HuH-7 (cell line): ENCODE measurements around the gene AKAP8L.
A peak's percentile ranks its signal among the peaks of the same experiment; 100 is the strongest.
"Not testable (repeated sequence)": the region's sequence is repeated elsewhere in the genome, so short reads cannot be mapped to it uniquely, and the experiment has no call there.

ENCODE experiments used
- DNase-seq: peaks from one replicate; pipeline ENCODE4 v3.0.0; 2011; ENCODE audit warnings: low spot score

The AKAP8L gene

DNA sequence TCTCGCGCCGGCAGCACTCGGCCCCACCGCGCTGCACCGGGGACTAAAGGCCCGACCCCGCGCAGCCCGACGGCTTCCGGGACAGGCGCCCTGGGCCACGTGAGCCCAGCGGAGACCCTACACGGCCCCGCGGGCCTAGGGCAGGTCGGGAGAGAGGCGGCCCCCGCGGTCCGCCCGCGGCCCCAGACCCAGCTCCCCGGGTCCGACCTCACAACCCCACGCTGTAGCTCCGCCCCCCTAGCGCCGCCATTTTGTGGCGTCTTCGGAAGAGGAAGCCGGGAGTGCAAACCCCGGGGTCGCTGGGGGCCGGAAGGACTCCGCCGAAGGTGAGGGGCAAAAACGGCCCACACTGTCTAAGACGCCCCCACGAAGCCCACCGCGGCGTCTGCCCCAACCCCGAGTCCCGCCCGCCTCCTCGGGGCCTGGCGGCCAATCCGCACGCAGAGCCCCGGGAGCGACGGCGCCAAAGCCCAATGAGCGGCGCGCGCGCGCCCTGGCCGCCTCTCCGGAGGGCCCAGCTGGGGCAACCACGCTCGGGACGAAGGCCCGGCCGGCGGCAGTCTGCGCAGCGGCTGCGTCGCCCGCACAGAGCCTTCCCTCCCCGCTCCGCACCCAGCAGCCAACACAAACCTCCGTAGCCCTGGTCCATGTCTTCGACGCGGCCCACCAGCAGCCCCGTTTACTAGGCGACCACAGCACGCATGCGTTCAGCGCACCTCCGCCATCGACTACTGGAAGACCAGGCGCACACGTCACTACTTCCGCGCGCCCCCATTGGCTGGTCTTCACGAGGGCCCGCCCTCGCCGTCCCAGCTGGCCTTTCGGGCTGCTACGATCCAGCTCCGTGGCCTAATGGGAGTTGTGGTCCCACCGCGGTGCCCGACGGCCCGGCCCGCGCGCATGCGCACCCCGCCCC lies 39.4 kb downstream of the AKAP8L start, which contains the start of gene AKAP8:
AKAP8 (minus strand) TSS at position 705 of the 916 bp plus-strand sequence; CDS start at position 649, 56 bp downstream.
- DNase-seq: peak; percentile 98

DNA sequence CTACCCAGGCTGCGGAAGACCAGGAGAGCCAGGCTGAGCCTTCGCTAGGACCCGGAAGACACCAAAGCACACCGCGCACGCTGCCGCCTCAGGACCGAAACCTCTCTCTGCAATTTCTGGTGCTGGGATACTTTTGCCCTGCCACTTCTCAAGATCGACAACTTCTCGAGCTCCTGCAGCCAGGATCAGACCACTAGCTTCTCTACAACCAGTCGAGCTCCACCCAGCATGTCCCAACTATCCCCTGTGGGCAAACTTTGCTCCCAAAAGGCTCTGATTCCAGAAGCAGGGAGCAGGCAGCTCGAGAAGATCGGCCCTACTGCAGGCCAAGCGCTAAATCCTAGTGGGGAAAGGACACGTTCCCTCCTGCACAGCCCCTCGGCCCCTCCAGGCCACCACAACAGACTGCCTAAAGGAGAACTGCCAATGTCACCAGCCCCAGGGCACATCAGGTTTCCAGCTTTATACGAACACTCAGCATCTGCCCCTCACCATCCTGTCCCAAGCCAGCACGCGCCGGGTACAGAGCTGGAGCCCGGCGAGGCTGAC lies 40.2 kb downstream of the AKAP8L start:
- DNase-seq: peak; percentile 55

DNA sequence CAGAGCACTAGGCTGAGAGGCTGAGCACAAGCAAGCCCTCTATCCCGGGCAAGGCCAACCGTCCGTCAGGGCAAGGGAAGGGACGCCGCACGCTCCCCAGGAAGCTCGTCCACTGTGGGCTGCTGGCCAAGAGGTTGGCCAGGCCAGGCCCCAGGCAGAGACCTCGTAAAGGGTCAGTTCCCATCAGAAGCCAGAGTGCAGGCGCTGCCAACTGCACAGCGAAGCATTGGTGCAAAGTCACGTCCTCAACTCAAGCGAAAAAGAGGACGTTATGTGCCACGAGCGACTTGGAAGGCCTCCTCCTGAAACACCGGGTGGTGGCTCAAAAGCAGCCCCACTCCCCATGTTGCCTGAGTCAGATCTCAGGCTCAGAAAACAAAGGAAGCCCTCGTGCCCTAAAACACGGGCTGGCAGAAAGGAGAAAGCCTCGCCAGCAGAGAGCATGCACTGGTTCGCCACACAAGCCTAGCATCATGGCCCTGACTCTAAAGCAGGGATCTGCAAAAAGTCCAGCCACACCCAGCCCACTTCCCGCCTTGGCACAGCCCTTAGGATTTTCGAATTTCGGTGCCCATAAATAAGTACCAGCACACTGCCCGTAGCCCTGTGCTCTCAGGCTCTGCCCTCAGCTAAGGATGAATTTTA lies 43.9 kb downstream of the AKAP8L start:
- no peak for DNase-seq

DNA sequence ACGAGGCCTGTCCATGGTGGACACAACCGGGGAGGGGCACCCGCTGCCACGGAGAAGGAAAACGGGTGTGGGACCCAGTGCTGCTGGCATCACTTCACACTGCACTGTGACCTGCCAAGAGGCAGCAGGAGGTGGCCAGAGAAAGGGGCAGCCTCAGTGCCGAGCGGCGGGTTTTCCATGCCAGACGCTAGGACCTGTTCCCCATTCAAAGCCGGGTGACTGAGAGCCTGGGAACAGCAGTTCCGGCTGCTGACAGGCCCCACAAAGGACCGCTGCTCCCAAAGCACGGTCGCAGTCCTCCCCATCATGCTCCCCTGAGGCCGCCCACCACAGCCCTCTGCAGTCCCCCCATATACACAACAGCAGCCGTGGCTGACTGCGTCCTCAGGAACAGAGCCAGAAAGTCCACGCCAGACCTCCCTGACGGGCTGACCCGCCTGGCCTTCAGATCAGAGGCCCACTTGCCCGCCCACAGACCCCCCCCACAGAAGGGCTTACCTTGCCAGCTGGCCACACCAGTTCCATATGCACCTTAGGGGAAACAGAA lies 44.6 kb downstream of the AKAP8L start:
- DNase-seq: no peak

DNA sequence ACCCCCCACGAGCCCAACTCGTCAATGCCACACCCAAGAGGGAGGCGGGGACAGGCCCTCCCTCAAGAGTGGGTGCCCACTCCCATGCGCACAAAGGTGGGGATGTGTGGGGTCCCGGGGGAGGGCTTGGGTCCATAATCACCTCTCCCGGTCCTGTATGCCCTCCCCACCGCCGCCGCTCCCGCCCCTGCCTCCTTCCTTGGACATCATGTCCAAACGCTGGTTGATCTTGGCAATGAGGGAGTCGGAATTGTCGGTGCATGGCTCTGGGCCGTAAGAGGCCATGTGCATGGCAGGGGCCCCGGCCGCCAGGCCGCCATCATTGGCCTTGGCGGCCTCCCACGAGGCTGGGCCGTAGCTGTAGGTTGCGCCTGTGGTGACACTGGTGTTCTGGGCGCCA lies 45.1 kb downstream of the AKAP8L start:
- DNase-seq: no peak

DNA sequence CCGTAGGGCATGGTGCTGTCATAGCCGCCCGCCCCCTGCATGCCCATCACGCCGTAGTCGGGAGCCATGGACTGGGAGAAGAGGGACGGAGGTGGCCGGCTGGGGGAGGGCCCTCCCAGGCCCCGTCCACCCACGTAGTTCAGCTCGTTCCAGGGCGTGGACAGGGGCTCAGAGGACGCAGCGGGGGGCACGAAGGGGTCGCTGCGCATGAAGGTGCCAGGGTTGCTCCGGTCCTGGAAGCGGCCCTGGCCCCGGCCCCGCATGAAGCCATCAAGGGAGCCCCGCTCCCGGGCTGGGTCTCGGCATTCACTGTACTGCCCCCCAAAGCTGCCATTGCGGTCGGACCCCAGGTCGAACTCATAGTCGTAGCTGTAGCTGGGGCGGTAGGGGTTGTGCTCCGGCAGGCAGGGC lies 45.9 kb downstream of the AKAP8L start:
- DNase-seq: no peak

DNA sequence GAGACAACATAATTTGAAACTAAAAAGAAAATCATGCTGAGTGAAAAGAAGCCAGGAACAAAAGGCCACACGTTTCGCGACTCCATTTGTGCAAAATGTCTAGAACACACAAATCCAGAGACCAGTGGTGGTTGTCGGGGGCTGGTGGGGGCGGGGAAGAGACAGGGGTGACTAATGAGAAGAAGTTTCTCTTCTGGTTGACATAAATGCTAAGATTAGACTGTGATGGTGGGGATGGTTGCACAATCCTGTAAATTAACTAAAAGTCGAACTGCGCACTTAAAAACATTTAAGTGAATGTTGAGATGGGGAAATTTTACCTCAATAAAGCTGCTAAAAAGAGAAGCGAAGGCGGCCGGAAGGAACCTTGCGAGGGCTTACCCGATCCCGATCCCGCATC lies 46.3 kb downstream of the AKAP8L start:
- DNase-seq: no peak

DNA sequence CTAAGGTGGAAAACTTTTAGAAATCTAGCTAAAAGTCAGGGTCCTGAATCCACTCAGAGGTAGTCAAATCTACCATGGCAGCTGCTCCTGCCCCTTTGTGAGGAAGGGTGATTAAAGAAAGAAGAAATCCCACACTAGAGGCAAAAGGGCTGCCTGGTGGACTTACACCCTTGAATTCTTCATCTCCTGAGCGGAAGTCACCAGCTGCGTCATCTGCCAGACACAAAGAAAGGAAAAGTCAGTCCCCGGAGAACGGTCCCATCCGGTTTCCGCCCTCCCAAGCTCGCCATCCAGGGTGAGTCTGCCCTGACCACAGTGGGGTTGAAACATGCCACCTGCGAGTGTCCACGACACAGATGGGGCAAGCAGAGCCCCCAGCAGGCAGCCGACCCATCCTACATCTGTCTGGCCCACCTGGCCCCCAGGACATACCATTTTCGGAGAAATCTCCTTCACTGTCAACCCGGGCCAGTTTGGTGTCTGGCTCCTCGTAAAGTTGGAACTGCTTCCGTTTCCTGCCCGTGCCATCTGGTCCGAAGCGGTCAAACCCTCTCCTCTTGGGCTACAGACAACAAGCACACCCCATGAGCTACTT lies 46.9 kb downstream of the AKAP8L start:
- DNase-seq: no peak

DNA sequence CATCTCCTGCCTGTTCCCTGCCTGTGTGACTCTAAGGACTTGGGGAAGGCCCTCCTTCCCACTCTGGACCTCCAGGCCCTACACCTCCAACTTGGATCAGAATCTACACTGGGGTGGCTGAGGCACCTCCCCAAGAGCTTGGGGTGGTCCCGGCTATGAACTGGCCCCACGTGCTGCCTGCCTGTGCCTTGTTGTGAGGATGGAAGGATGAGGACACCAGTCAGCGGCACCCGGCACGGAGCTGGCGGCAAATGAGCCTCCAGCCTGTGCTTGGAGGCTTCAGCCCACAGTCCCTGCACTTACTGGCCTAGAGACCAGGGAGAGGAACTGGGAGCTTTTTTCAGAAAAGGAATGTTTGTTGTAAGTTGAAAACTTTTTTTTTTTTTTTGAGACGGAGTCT lies 47.7 kb downstream of the AKAP8L start:
- DNase-seq: no peak

DNA sequence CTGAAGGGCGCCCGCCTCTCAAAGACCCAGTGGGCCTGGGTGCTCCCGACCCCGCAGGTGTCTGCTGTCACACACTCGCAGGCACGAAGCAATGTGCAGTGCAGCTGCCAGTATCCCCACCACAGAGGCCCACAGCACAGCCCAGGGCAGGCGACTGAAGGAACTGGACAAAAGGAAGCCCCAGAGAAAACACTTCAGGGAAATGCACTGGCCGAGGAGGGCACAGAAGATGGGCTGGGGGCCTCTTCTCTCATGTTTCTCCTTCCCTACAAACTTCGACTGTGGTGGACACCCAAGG lies 49.2 kb downstream of the AKAP8L start:
- DNase-seq: no peak

DNA sequence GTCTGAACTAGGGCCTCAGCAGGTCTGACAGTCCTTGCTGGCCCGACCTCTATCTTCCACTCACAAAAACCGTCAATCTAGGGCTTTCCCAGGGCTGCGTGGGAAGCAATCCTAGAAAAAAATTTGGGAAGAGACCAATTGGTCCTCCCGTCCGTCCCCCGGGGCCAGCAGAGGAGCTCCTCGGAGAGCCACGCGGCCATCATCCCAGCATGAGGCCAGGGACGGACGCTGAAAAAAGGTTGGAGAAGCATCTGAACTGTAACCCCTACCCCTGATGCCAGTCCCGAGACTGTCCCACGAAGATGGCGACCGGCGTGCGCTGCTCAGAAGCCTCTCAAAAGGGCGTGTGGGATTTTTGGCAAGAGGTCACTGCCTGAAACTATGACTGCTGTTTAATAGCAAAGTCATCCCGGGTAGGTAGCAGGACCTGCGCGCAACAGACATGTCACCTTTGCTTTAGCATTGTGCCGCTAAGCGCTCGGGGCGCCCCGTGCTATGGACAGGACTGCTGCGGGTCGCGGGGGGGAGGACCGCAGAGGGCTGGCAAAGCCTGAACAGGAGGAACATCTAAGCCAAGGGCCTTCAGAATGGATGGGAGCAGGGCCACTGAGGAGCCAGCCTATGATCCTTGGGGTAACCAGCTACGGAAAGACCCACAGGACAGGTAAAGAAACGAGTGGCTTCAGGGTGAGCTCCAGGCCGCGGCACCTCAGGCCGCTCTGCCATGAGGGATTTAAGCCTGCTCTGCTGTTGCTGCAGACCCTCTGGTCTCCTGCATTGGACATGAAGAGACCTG lies 49.8 kb downstream of the AKAP8L start:
- DNase-seq: no peak

DNA sequence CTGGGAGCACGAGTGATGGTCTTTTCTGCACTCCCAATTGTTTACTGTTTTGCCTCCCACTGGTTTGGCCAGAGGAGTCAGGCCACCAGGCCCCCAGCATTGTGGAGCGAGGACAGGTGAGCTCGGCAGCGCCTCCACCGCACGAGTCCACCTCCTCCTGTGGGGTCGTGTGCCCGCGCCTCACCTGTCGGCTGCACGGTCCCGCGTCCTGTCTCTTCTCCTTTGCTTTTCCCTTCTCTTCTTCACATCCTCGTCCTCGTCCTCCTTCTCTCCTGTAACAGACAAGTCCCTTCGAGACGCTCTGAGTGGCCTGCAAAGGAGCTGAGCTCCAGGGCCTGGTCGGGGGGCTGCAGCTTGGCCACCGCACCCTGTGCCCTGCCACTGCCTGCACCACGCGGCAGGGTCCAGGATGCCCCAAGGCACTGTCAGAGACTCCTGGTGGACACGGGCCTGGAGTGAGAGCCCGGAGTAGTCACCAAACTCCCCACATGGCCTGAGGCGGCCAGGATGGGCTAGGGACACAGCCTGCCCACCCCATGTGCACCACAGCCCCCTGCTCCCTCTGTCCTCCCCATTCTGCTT lies 50.6 kb downstream of the AKAP8L start:
- DNase-seq: no peak

DNA sequence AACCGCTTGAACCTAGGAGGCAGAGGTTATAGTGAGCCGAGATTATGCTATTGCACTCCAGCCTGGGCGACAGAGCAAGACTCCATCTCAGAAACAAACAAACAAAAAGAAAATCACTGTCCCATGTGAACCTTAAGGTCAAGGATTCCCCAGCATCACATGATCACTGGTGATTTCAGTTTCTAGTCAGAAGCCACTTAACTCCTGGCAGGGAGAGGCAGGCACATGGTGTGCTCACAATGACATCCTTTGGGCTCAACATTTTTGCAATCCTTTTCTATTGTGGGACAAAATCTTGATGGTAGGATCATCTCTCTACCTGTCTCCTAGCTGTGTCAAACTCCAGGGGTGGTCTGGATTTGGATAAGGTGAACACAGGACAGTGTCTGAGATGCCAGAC lies 51.3 kb downstream of the AKAP8L start:
- no peak for DNase-seq

DNA sequence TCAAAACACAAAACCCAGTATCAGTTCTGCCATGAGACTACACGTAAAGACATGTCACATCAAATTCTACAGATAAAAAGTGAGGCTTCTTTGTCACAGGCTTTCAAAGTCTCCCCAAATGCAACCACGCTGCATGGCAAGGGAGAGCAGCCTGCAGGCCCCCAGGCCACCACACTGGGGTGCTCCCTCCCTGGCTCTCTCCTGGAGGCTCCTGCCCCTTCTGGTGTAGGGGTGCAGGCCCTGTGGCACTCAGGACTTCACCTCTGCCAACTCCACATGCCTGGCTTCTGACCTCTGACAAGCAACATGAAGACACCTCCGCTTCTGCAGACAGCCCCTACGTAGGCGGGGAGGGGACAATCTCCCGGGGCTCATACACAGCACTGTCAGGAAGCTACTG lies 53.5 kb downstream of the AKAP8L start:
- no peak for DNase-seq

DNA sequence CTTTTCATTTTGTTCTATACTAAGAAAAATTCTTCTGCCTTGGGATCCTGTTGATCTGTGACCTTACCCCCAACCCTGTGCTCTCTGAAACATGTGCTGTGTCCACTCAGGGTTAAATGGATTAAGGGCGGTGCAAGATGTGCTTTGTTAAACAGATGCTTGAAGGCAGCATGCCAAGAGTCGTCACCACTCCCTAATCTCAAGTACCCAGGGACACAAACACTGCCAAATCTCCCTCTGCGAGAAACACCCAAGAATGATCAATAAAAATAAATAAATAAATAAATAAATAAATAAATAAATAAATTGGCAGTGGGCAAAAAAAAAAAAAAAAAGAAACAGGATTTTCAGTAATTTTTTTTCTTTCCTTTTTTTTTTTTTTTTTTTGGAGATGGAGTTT lies 55.0 kb downstream of the AKAP8L start:
- DNase-seq: not testable (repeated sequence)

DNA sequence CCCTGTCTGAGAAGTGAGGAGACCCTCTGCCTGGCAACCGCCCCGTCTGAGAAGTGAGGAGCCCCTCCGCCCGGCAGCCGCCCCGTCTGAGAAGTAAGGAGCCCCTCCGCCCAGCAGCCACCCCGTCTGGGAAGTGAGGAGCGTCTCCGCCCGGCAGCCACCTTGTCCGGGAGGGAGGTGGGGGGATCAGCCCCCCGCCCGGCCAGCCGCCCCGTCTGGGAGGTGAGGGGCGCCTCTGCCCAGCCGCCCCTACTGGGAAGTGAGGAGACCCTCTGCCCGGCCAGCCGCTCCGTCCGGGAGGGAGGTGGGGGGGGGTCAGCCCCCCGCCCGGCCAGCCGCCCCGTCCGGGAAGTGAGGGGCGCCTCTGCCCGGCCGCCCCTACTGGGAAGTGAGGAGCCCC lies 55.7 kb downstream of the AKAP8L start:
- DNase-seq: not testable (repeated sequence)

DNA sequence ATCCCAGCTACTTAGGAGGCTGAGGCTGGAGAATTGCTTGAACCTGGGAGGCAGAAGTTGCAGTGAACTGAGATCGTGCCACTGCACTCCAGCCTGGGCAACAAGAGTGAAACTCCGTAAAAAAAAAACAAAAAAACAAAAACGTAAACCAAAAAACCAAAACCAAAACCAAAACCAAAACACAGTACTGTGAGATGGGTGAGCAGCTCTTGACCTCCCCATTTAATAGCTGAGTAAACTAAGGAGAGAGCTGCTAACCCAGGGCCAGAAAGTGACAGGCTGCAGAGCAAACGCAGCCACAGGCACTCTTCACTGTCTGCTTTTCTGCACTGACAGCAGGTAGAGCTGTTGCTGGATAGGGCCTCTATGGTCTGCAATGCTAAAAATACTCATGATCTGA lies 58.8 kb downstream of the AKAP8L start:
- DNase-seq: not testable (repeated sequence)

DNA sequence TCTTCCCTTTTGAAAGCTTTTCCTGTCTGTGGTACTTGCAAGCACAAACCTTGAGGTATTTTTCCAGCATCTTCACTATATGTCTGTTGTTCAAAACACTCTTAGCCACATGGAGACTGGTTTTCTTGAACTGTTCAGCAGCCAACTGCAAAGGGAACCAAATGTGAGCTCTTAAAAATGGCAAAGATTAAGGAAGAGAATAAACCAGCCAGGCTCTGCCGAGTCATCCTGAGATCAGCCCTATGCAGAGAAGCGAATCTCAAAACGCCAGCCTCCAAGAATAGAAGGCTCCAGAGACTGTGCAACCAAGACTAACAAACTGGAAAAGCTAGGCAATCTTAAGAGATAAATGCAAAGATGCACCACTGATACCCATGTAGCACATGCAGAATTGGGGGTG lies 59.9 kb downstream of the AKAP8L start:
- no peak for DNase-seq

DNA sequence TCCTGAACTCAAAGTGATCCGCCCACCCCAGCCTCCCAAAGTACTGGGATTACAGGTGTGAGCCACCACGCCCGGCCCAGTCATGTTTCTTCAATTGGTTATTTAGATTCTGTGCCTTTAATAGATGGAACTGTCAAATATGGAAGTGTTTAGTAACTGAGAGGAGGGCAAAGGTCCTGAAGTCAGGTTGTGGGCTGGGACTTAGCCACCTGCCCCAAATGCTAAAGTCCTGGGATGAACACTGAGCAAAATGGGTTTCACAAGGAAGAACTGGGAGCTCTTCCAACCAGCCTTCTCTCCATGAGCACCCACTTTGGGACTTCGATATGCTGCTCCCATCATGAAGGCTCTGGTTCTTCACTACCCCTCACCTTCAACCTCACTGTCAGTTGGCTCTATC lies 60.9 kb downstream of the AKAP8L start:
- DNase-seq: no peak

DNA sequence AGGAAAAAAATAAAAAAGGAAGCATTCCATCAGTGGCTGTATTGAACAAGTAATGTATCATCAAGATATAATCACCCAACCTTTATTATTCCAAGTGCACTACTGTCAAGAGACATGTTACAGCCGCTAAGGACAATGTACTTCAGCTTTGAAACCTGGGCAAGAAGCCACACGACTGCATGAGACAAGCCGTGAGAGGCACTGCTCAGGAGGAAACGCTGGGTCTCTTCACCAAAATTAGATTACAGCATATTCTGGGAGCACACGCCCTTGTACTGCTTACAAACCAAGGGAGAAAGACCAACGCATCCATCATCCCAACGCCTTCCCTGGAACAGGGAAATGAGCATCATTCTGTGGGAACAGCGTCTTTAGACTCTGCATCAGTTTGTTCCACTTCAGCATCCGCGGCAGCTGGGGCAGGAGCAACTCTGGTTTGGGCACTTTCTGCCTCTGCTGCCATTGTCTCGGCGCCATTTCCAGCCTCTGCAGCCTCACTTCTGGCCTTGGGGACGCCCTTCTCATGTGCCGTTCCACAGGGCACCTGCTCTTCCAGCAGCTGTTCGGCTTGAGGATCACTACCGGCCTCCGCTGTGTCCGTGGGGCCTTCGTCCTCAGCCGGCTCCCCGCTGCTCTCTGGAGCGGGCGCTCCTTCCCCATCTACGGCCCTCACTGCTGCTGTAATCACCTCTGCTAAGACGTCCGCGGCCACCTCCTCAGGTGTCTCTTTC lies 64.1 kb downstream of the AKAP8L start:
- no peak for DNase-seq

DNA sequence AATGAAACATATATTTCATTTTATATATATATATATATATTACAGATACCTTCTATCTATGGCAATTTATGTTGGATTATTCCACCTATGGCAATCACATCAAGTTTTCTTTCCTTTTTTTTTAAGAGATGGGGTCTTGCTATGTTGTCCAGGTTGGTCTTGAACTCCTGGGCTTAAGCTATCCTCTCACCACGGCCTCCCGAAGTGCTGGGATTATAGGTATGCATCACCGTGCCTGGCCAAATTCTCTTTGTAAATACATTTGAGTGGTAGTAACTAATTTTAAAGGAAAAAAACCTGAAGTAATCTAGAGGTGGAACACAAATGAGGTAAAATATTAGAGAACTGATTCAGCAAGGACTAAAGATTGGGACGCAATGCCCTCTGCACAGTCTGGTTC lies 64.9 kb downstream of the AKAP8L start:
- no peak for DNase-seq
